GM18505 (cell line): Measurements from ENCODE around the gene SUFU.
"Not testable (repeated sequence)": the region's sequence is repeated elsewhere in the genome, so short reads cannot be mapped to it uniquely, and the experiment has no call there.

Experiments
- ATAC-seq: cut with Tn5 transposase; IDR thresholded peaks from one replicate; pipeline ENCODE4 v1.9.1; 2021; ENCODE audit not compliant: unreplicated experiment
- POLR2A ChIP-seq: IDR thresholded peaks from 4 replicates; pipeline ENCODE4 v1.6.1; 2011; ENCODE audit warnings: borderline replicate concordance; ENCODE audit not compliant: insufficient read depth, insufficient read length; ENCODE audit errors: extremely low read depth

SUFU gene

GRCh38 chr10:102514487-102515311 lies 10.9 kb downstream of the SUFU start:
- ATAC-seq = no peak
- TF ChIP-seq POLR2A = no peak

GRCh38 chr10:102515724-102516123 lies 12.0 kb downstream of the SUFU start:
- ATAC-seq = no peak
- TF ChIP-seq POLR2A = no peak

- TF ChIP-seq POLR2A = no peak
- no peak for ATAC-seq
Observed at GRCh38 chr10:102517553-102517952, 13.8 kb downstream of the SUFU start.

- ATAC-seq = no peak
- no peak for TF ChIP-seq POLR2A
Observed at GRCh38 chr10:102519246-102519825, 15.6 kb downstream of the SUFU start.

GRCh38 chr10:102522874-102523249 lies 19.1 kb downstream of the SUFU start:
- TF ChIP-seq POLR2A = no peak
- no peak for ATAC-seq

GRCh38 chr10:102523250-102524029 lies 19.7 kb downstream of the SUFU start:
- TF ChIP-seq POLR2A = no peak
- ATAC-seq = no peak

- ATAC-seq = no peak
- no peak for TF ChIP-seq POLR2A
Observed at GRCh38 chr10:102524746-102525145, 21.0 kb downstream of the SUFU start.

- no peak for ATAC-seq
- no peak for TF ChIP-seq POLR2A
Observed at GRCh38 chr10:102527546-102527945, 23.8 kb downstream of the SUFU start.

GRCh38 chr10:102534333-102534732 lies 30.6 kb downstream of the SUFU start:
- no peak for ATAC-seq
- no peak for TF ChIP-seq POLR2A

- not testable (repeated sequence) for ATAC-seq
Observed at GRCh38 chr10:102534966-102535365, 31.2 kb downstream of the SUFU start.

- no peak for TF ChIP-seq POLR2A
- no peak for ATAC-seq
Observed at GRCh38 chr10:102535481-102536147, 31.8 kb downstream of the SUFU start.

GRCh38 chr10:102537367-102537766 lies 33.6 kb downstream of the SUFU start:
- TF ChIP-seq POLR2A = no peak

GRCh38 chr10:102537948-102538347 lies 34.2 kb downstream of the SUFU start:
- no peak for TF ChIP-seq POLR2A
- ATAC-seq = no peak

More at GRCh38 chr10:102537367-102537766, 33.6 kb downstream of the SUFU start:
- ATAC-seq = no peak

- no peak for ATAC-seq
- no peak for TF ChIP-seq POLR2A
Observed at GRCh38 chr10:102538811-102539210, 35.0 kb downstream of the SUFU start.

GRCh38 chr10:102540023-102540422 lies 36.3 kb downstream of the SUFU start:
- TF ChIP-seq POLR2A = no peak
- no peak for ATAC-seq
